ENCODE measurements around the gene VIPR1.

Gene VIPR1

GRCh38 chr3:42582474-42583070 is 80.1 kb downstream of the VIPR1 start:
- DNase-seq = no peak
